Stimulated activated CD4-positive, alpha-beta T cell treated with anti-CD3 and anti-CD28 coated beads, Interleukin-4, amount 100 ng/mL, for 1 hour (primary cell): ENCODE measurements around the gene PRUNE2.

Source experiments
- DNase-seq: peaks from one replicate; pipeline ENCODE4 v3.0.0-alpha.2; 2020

Gene PRUNE2

DNA sequence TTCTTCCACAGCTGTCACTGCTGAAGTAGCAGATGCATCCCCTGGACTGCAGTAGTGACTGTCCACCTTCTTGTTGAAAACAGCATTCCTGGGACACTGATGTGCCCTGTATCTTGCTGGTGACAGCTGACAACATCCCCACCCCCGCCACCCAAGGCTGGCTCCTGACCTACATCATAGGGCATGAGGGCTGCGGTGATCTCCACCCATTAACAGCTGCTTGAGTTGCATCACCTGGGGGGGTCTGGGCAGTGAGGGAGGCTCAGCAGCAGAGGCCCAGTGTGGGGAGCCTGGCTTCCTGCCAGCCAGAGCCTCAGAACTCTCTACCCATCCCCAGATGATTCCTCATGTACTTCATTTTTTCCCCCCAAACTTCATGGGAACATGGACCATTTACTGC is 4.1 kb downstream of the PRUNE2 start:
- DNase-seq = no peak

DNA sequence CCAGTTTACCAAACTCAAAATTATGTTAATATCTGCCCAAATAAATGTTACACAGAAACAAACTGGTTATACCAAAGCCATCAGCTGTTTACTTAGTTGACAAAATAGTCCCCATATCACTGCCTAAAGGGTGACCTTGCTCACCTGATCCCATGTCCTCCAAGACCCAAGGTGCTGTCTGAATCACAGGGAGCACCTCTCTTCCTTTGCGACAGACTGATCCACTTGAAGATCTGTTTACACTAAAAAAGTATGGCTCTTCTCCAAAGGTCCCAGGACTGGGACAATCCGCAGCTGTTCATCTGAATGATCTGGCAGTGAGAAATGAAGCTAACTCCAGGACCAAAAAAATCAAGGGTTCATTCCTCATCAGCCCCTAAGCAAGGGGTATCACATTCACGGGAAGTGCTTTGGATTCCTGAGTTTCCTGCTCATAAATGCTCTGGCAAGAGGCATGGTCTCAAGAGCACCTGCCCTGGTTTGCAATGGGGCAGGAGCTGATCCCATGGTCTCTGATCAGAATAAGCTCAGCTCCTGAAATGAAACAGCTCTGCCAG is 5.0 kb downstream of the PRUNE2 start:
- no peak for DNase-seq

- DNase-seq = no peak
These were observed 7.1 kb downstream of the PRUNE2 start for GRCh38 chr9:76898786-76899185.

- DNase-seq = no peak
These were observed 7.9 kb downstream of the PRUNE2 start for GRCh38 chr9:76897804-76898525.

GRCh38 chr9:76896035-76896434 is 9.9 kb downstream of the PRUNE2 start:
- no peak for DNase-seq

DNA sequence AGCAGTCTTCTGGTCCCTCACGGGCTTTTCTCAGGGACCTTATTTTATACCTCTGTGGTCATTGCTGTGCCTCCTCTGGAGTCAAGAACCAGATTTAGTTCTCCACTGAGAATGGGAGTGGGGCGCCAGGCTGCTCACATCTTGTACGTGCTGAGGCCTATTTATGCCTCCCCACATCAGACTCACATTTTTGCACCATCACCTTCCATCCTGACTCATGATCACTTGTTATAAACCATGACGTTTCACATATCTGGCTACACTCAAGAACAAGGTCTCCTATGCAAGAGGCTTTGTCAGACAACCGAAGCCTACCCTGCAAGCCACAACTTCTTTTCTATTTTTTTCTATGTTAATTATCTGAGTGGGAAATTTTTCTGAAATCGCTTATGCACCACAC is 10.7 kb downstream of the PRUNE2 start:
- no peak for DNase-seq

DNA sequence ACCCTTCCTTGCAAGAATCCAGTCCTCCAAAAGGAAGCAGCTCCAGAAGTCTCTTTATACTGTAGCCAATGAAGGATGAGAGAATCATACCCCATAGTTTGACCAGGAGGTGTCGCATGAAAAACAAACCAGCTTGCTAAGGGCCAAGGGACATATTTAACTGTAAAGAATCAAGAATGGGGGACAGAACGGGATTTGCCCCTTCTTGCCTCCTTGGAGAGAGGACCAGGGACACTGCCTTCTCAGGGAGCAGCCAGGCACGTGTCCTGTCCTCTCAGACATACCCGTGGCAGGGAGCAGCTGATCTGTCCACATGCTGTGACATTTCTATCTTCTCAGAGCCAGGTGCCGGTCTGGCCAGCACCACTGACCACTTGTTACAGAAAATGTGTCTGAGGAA is 11.7 kb downstream of the PRUNE2 start:
- DNase-seq = no peak

DNA sequence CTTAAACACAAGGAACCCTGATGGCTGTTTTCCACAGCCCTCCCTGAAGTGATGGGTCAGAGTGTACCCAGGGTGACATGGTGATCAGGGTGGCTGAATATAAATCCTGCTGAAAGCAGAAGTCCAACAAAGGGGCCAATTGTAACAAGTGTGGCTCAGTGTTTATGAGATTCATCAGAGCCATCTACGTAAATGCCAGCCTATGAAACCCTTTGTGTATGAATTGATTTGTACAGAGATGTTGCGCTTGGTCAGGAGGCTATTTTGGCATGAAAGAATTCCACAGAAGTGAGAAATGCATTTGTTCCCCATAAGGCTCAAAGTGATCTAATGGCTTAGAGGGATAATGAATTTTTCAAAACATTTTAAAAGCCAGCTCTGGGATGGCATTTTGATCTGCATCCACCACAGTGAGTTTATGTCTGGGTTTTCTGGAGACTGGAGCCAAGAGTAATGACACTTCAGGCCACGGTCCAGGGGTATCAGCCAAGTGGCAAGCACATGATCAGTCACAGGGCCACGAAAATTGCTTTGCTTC is 12.4 kb downstream of the PRUNE2 start:
- DNase-seq = no peak

GRCh38 chr9:76891874-76892273 is 14.0 kb downstream of the PRUNE2 start:
- DNase-seq = no peak

GRCh38 chr9:76891279-76891678 is 14.6 kb downstream of the PRUNE2 start:
- DNase-seq = no peak

DNA sequence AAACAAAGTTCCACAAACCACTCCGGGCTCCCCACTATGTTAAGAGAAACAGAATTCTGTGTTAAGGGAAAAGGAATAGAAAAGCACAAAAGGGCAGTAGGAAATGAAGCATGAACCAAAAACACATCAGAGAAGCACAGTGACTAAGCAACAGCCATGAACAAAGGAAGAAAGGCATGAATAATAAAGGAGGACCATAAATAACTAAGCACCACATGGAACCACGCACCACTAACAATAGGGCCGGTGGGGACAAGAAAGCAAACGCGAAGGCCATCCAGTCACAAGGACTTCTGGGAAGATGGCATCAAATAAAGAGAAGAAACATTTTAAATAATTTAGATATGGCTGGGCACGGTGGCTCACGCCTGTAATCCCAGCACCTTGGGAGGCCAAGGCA is 18.0 kb downstream of the PRUNE2 start:
- no peak for DNase-seq

- DNase-seq = no peak
These were observed 18.7 kb downstream of the PRUNE2 start for GRCh38 chr9:76887003-76887821.

DNA sequence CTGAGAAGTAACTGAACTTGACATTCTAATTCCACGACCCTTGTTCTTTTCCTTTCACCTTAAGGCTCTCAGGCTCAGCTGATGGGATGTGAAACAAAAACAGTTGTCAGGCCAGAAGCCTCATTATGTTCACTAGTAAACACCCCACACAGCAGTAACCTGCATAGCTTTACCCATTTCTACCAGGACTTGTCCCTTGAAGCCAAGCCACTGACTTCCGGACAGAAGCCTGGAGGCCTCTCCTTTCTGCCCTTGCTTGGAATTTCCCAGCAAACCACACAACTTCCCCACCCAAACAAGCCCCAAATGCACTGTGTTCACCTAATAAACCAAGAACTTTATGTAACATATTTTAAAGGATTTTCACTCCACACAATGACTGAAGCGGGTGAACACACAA is 19.6 kb downstream of the PRUNE2 start:
- no peak for DNase-seq

DNA sequence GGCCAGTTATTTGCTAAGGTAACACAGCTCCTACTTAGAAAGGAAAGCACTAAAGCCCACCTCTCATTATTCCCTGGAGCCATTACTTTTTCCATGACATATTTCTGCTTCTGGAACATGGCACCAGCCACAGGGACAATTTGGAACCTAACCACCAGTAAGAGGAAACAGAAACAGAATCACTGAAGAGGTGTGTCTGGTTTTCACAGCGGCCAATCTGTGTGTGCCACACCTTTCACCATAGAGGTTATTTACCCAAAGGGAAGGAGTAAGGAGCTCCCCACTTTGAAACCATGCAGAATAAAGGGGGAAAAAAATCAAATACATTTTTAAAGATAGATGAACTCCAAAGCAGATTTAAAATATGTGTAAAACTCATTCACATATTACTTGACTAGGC is 21.1 kb downstream of the PRUNE2 start:
- no peak for DNase-seq

DNA sequence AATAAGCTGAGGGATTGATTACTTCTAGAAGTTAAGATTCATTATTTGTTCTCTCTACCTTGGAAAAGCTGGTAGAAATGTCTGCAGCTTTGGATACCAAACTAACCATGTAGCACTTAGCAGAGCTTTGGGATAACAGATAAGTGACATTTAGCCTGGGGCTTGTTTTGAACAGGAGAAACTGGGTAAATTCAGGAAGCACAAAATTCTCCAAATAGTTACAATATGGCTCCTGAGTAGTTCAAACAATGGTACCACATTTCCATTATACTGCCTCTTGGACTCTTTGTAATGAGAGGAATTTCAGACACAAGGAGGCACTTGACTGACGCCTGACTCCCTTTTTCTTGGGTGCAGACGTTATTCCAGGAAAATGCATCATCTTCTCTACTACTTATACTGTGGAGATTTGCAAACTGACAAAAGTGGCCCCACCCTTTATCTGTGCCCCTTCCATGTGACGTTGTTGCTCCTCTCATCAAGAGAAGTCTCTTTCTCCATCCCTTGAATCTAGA is 22.5 kb downstream of the PRUNE2 start:
- no peak for DNase-seq

DNA sequence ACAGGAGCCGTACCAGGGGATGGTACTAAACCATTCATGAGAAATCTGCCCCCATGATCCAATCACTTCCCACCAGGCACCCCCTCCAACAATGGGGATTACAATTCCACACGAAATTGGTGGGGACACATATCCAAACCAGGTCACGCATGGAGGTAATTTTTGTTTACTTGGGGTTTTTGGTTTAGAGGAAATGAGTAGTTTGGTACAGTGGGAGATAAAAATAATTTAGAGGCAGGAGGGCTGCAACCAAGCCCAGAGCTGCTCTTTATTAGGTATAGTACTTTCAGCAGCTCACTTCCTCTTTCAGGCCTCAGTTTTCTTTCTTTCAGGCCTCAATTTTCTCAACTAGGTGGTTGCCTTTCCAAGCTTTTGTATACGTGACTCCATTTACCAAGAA is 23.2 kb downstream of the PRUNE2 start:
- DNase-seq = no peak

- DNase-seq = no peak
These were observed 25.7 kb downstream of the PRUNE2 start for GRCh38 chr9:76880210-76880609.

DNA sequence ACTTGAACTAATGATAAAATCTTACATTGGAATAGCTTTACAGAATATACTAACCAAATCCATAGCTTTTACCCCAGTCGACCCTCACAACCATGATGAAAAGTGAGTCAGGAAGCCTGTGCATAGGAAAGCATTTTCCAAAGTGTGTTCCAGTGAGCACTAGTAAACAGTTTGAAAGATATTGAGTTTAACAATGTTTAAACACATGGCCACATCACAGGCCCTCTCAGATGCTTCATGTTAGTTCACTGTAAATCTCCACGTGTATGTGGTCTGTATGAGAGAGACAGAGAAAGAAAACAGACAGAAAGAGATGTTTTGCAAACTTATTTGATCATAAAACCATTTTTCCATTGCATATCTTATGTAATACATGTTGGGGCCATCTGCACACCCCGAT is 27.0 kb downstream of the PRUNE2 start:
- no peak for DNase-seq

GRCh38 chr9:76877961-76878360 is 28.0 kb downstream of the PRUNE2 start:
- no peak for DNase-seq

- no peak for DNase-seq
These were observed 29.8 kb downstream of the PRUNE2 start for GRCh38 chr9:76876098-76876497.

- no peak for DNase-seq
These were observed 32.1 kb downstream of the PRUNE2 start for GRCh38 chr9:76873821-76874220.

DNA sequence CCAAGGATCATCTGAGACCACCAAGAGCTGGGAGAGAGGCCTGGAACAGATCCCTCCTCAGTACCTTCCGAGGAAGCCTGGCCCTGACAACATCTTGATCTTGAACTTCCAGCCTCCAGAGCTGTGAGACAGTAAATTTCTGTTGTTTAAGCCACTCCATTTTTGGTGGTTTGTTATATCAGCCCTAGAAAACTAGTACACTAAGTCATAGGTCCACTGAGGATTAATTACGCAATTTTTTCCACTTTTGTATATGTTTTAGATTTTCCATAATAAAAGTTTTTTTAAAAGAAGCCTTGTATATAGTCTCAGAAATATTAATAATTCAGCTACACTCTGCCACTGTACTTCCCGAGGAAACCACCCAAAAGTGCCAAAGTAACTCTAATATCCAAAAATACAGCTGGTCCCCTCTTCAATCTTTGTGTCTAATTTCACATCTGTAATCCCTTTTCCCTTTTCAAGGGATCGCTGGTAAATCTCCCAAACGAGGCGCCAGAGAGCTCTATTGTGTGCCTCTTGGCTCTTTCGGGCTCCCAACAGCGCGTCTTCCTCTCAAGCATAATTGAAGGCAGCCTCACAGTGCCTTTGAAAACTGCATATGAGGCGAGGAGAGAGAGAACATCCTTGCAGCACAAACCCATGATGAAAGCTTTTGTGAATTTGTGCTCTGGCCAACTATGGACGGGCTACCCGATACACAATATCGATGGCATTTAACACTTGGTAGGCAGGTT is 32.7 kb downstream of the PRUNE2 start:
- DNase-seq = no peak

DNA sequence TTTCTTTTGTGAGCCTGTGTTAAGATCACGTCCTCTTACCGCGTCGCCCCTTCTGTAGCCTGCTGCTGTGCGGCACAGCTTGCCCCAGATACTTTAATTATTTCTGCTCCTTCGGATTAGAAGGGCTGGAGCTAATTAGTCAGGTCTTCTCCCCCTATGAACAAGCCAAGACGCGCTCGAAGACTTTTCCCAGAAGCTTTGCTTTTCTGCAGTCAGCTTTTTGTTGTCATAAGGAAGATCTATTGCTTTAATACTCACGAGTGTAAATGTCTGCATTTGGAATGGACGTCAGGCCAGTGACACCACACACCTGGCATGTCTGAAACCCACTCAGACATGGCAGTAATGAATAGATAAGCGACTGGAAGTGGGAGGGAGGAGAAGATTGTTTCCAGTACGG is 37.0 kb downstream of the PRUNE2 start:
- no peak for DNase-seq
